Fibroblast of the aortic adventitia (primary cell): ENCODE results near the gene POU2AF1. TPM values are rescaled to one million over a fixed set of nuclear protein-coding genes. Genes with fewer than 3 reads are reported as not detected.

Experiments used
- DNase-seq: peaks from one replicate; pipeline ENCODE4 v3.0.0-alpha.2; 2010; ENCODE audit warnings: low read depth
- H3K4me3 ChIP-seq: 2 replicates; pipeline ENCODE4 v1.5.1; 2011; ENCODE audit warnings: low read depth, mild to moderate bottlenecking, control low read depth, low read length, moderate library complexity
- CTCF ChIP-seq: IDR thresholded peaks from 2 replicates; pipeline ENCODE4 v1.5.1; 2011; ENCODE audit warnings: mild to moderate bottlenecking, low read length, control low read depth, inconsistent platforms; ENCODE audit not compliant: insufficient read depth
- total RNA-seq: library from RNA; depleted of rRNA; stranded (reverse); fragments of >200 nt; gene quantifications from 2 replicates; pipeline ENCODE4 v1.2.3, GENCODE V29; 2012; ENCODE audit warnings: low replicate concordance

Gene POU2AF1
- total RNA-seq, result not detected in 2 replicates

GRCh38 chr11:111378861-111379601 is at the start of gene POU2AF1:
Gene POU2AF1, minus strand, starts transcription at chr11:111379275. Its CDS starts 98 bp downstream, at chr11:111379177.
- peak; percentile 43 for DNase-seq
- no peak for TF ChIP-seq CTCF
- H3K4me3 ChIP-seq, result no peak within 1 kb of the TSS

- DNase-seq, result no peak
- TF ChIP-seq CTCF, result no peak
Observed at GRCh38 chr11:111428113-111428876, 49.2 kb upstream of the POU2AF1 start.

GRCh38 chr11:111427471-111427912 is 48.4 kb upstream of the POU2AF1 start:
- no peak overlapping the region for H3K4me3 ChIP-seq
- TF ChIP-seq CTCF, result no peak
- DNase-seq, result no peak

More at GRCh38 chr11:111428113-111428876, 49.2 kb upstream of the POU2AF1 start:
- H3K4me3 ChIP-seq, result no peak overlapping the region

GRCh38 chr11:111426617-111427016 is 47.5 kb upstream of the POU2AF1 start:
- no peak for TF ChIP-seq CTCF
- DNase-seq, result no peak
- no peak overlapping the region for H3K4me3 ChIP-seq

- no peak for DNase-seq
- TF ChIP-seq CTCF, result no peak
- H3K4me3 ChIP-seq, result no peak overlapping the region
Observed at GRCh38 chr11:111423250-111423615, 44.2 kb upstream of the POU2AF1 start.

- peak; percentile 86 for TF ChIP-seq CTCF
- H3K4me3 ChIP-seq, result no peak overlapping the region
- DNase-seq, result peak; percentile 44
Observed at GRCh38 chr11:111422494-111423249, 43.6 kb upstream of the POU2AF1 start.
